CD4-positive, alpha-beta memory T cell (primary cell): ENCODE results near the gene FAAP100. TPM values are rescaled to one million over a fixed set of nuclear protein-coding genes. Genes with fewer than 3 reads are reported as not detected.
A peak's percentile ranks its signal among the peaks of the same experiment; 100 is the strongest.

ENCODE experiments used
- CTCF ChIA-PET: fragments of 350-600 bp; sonication (Branson Sonifier 250); formaldehyde crosslinking; loops from one replicate; lab custom pipeline; 2021; ENCODE audit warnings: inconsistent platforms; ENCODE audit not compliant: partially characterized antibody; lab: Charles Lee
- POLR2A ChIA-PET: fragments of 350-600 bp; sonication (Branson Sonifier 250); formaldehyde crosslinking; loops from one replicate; lab custom pipeline; 2021; ENCODE audit not compliant: partially characterized antibody; lab: Charles Lee
- DNase-seq, 5 donors: peaks; one replicate each; pipeline versions ENCODE4 v3.0.0 to v3.0.0-alpha.2; 2020 to 2022; ENCODE audit warnings: mixed read lengths in 1 of 5
- H3K27ac ChIP-seq: one replicate; pipeline ENCODE4 v1.7.0; 2013; ENCODE audit warnings: low read depth, low read length
- H3K27me3 ChIP-seq: 2 replicates; pipeline ENCODE4 v1.7.0; 2013; ENCODE audit warnings: mild to moderate bottlenecking, low read length, moderate library complexity; ENCODE audit not compliant: insufficient read depth
- H3K36me3 ChIP-seq: 2 replicates; pipeline ENCODE4 v1.7.0; 2013; ENCODE audit warnings: mild to moderate bottlenecking, low read length, moderate library complexity; ENCODE audit not compliant: insufficient read depth
- H3K4me1 ChIP-seq: 2 replicates; pipeline ENCODE4 v1.7.0; 2013; ENCODE audit warnings: mild to moderate bottlenecking, low read length, moderate library complexity; ENCODE audit not compliant: insufficient read depth
- H3K4me3 ChIP-seq, 2 donors: one replicate each; pipeline ENCODE4 v1.7.0; 2013; ENCODE audit warnings: low read length in 2 of 2, mild to moderate bottlenecking in 1 of 2
- H3K9me3 ChIP-seq, 2 donors: one replicate each; pipeline ENCODE4 v1.7.0; 2013; ENCODE audit warnings: low read length in 2 of 2, control low read depth in 1 of 2; ENCODE audit not compliant: control insufficient read depth in 1 of 2
- H3K27ac Mint-ChIP-seq, 7 donors: one replicate each; pipeline ENCODE4 v1.8.0; 2020 to 2021; ENCODE audit warnings: mixed read lengths in 7 of 7, mild to moderate bottlenecking in 6 of 7, inconsistent platforms in 3 of 7, moderate library complexity in 3 of 7
- H3K27me3 Mint-ChIP-seq, 2 donors: one replicate each; pipeline ENCODE4 v1.8.0; 2020 to 2021; ENCODE audit warnings: mixed read lengths in 2 of 2
- H3K36me3 Mint-ChIP-seq, 2 donors: one replicate each; pipeline ENCODE4 v1.8.0; 2020 to 2021; ENCODE audit warnings: mixed read lengths in 2 of 2, inconsistent platforms in 1 of 2, mild to moderate bottlenecking in 1 of 2
- H3K4me1 Mint-ChIP-seq, 4 donors: one replicate each; pipeline ENCODE4 v1.8.0; 2020 to 2021; ENCODE audit warnings: mixed read lengths in 4 of 4, mild to moderate bottlenecking in 1 of 4
- H3K4me3 Mint-ChIP-seq, 8 donors: one replicate each; pipeline ENCODE4 v1.8.0; 2020 to 2021; ENCODE audit warnings: mixed read lengths in 8 of 8, mild to moderate bottlenecking in 7 of 8, moderate library complexity in 6 of 8, inconsistent platforms in 3 of 8
- H3K9me3 Mint-ChIP-seq, 8 donors: one replicate each; pipeline ENCODE4 v1.8.0; 2020 to 2021; ENCODE audit warnings: mixed read lengths in 8 of 8, mild to moderate bottlenecking in 5 of 8, inconsistent platforms in 3 of 8, moderate library complexity in 1 of 8
- intact Hi-C: fragments of 100-400 bp; cut with micrococcal nuclease; formaldehyde crosslinking; loops from one replicate; pipeline ENCODE4 v1.15.1; 2023
- polyA plus RNA-seq, 2 donors: library from polyadenylated mRNA; unstranded; fragments of 300-500 nt; fragmentation: Illumina TruSeq; gene quantifications; one replicate each; pipeline ENCODE4 v1.2.3, GENCODE V29; 2021
- total RNA-seq, 2 experiments: library from RNA; stranded (reverse); gene quantifications; one replicate each; pipeline ENCODE4 v1.2.3, GENCODE V29; 2021

Gene FAAP100
- total and polyA plus RNA-seq, 4 experiments from 2014 or later, result 8.5 to 56.0 (median 33.9) TPM

GRCh38 chr17:81556175-81556691, 4.1 kb upstream of the FAAP100 start:
- H3K27ac ChIP-seq, result no peak overlapping the region
- Mint-ChIP-seq H3K4me3 (no peak overlapping the region), H3K36me3 (peaks cover 10 to 33% of the 10 kb centered on the region in 2 donors), H3K4me1 (peaks cover 11 to 24% (median 17%) of the 10 kb centered on the region in 4 donors), H3K27me3 (no peaks in the 10 kb centered on the region), H3K27ac (no peak overlapping the region), H3K9me3 (peaks cover 0 to 2% (median 0%) of the 10 kb centered on the region in 8 donors)
- H3K4me1 ChIP-seq, result peaks cover 20% of the 10 kb centered on the region
- ChIA-PET POLR2A (interaction anchor here (9.1 kb wide), 1 partner anchor 44 kb away, joined by 138 read pairs; the partner anchor contains the start of gene ACTG1), CTCF (no interaction called here)
- intact Hi-C loops, result no loop called here
- H3K27me3 ChIP-seq, result no peaks in the 10 kb centered on the region
- H3K36me3 ChIP-seq, result peaks cover 7% of the 10 kb centered on the region
- no peak for DNase-seq
- H3K9me3 ChIP-seq, result no peaks in the 10 kb centered on the region
- no peak overlapping the region for H3K4me3 ChIP-seq

- DNase-seq, result no peak
Measured at GRCh38 chr17:81553616-81554181, 1.5 kb upstream of the FAAP100 start.

GRCh38 chr17:81553018-81553615, 964 bp upstream of the FAAP100 start:
- DNase-seq, result peak; percentile 77 to 91 (median 77)
- intact Hi-C loops, result loop anchor here (1.0 to 5.0 kb wide), 5 partner anchors 34 to 280 kb away; partner anchors contain the start of genes MCRIP1 and SLC38A10
- POLR2A ChIA-PET, result interaction anchor here (0.8 to 9.1 kb wide), 21 partner anchors 8 to 1099 kb away, joined by 3 to 138 read pairs (median 4); partner anchors contain the start of genes ACTG1, ARL16, CEP131 and HGS
- Mint-ChIP-seq H3K4me3 (peak overlapping the region; percentile 89 to 93 (median 90)), H3K27ac (peak overlapping the region; percentile 91 to 97 (median 94)), H3K4me1 (peaks cover 17 to 43% (median 28%) of the 10 kb centered on the region in 4 donors), H3K9me3 (peaks cover 0 to 2% (median 0%) of the 10 kb centered on the region in 8 donors), H3K27me3 (no peaks in the 10 kb centered on the region), H3K36me3 (peaks cover 8 to 34% of the 10 kb centered on the region in 2 donors)
- CTCF ChIA-PET, result interaction anchor here (0.8 to 1.7 kb wide), 3 partner anchors 33 to 48 kb away, joined by 3 to 10 read pairs (median 6); no protein-coding TSS in a partner anchor
- H3K4me1 ChIP-seq, result peaks cover 24% of the 10 kb centered on the region
- peak overlapping the region; percentile 81 for H3K4me3 ChIP-seq
- H3K36me3 ChIP-seq, result peaks cover 13% of the 10 kb centered on the region
- H3K27me3 ChIP-seq, result no peaks in the 10 kb centered on the region
- H3K27ac ChIP-seq, result peak overlapping the region; percentile 64
- no peaks in the 10 kb centered on the region for H3K9me3 ChIP-seq

More at GRCh38 chr17:81553616-81554181, 1.5 kb upstream of the FAAP100 start:
- Mint-ChIP-seq H3K4me1 (peaks cover 17 to 43% (median 28%) of the 10 kb centered on the region in 4 donors), H3K36me3 (peaks cover 11 to 37% of the 10 kb centered on the region in 2 donors), H3K4me3 (peak overlapping the region; percentile 89 to 93 (median 90)), H3K27ac (peak overlapping the region; percentile 91 to 97 (median 94)), H3K27me3 (no peaks in the 10 kb centered on the region), H3K9me3 (peaks cover 0 to 2% (median 0%) of the 10 kb centered on the region in 8 donors)
- Histone ChIP-seq H3K4me1 (peaks cover 24% of the 10 kb centered on the region), H3K27ac (peak overlapping the region; percentile 64), H3K9me3 (no peaks in the 10 kb centered on the region), H3K27me3 (no peaks in the 10 kb centered on the region), H3K4me3 (peak overlapping the region; percentile 81), H3K36me3 (peaks cover 16% of the 10 kb centered on the region)
- POLR2A ChIA-PET, result interaction anchor here (1.2 to 9.1 kb wide), 6 partner anchors 10 to 315 kb away, joined by 3 to 138 read pairs (median 4); partner anchors contain the start of genes ACTG1, NDUFAF8 and TEPSIN
- CTCF ChIA-PET, result no interaction called here
- intact Hi-C loops, result loop anchor here (1.0 to 5.0 kb wide), 5 partner anchors 34 to 279 kb away; partner anchors contain the start of genes MCRIP1 and SLC38A10

- Mint-ChIP-seq H3K27me3 (no peaks in the 10 kb centered on the region), H3K4me1 (peaks cover 17 to 43% (median 28%) of the 10 kb centered on the region in 4 donors), H3K4me3 (peak overlapping the region; percentile 86 to 92 (median 88)), H3K9me3 (no peaks in the 10 kb centered on the region), H3K27ac (peak overlapping the region in 6 of 7 donors; percentile 36 to 92 (median 76)), H3K36me3 (peaks cover 4 to 29% of the 10 kb centered on the region in 2 donors)
- peaks cover 24% of the 10 kb centered on the region for H3K4me1 ChIP-seq
- CTCF ChIA-PET, result interaction anchor here (1.0 to 1.7 kb wide), 3 partner anchors 32 to 43 kb away, joined by 3 to 10 read pairs (median 6); no protein-coding TSS in a partner anchor
- peak overlapping the region; percentile 64 for H3K27ac ChIP-seq
- no peaks in the 10 kb centered on the region for H3K27me3 ChIP-seq
- intact Hi-C loops, result loop anchor here (1.0 to 5.0 kb wide), 5 partner anchors 37 to 281 kb away; partner anchors contain the start of genes MCRIP1 and SLC38A10
- DNase-seq, result peak in 1 of 5 donors; percentile 14
- H3K9me3 ChIP-seq, result no peaks in the 10 kb centered on the region
- POLR2A ChIA-PET, result interaction anchor here (0.9 to 9.1 kb wide), 16 partner anchors 8 to 530 kb away, joined by 3 to 138 read pairs (median 5); partner anchors contain the start of genes ACTG1, ARL16, CEP131 and HGS
- peaks cover 20% of the 10 kb centered on the region for H3K36me3 ChIP-seq
- peak overlapping the region; percentile 7 to 81 for H3K4me3 ChIP-seq
Measured at GRCh38 chr17:81551458-81552243, 502 bp downstream of the FAAP100 start.

GRCh38 chr17:81550830-81551457, 1.2 kb downstream of the FAAP100 start:
- Mint-ChIP-seq H3K4me3 (peak overlapping the region; percentile 85 to 92 (median 88)), H3K36me3 (peaks cover 10 to 33% of the 10 kb centered on the region in 2 donors), H3K27me3 (no peaks in the 10 kb centered on the region), H3K9me3 (no peaks in the 10 kb centered on the region), H3K27ac (peak overlapping the region in 6 of 7 donors; percentile 36 to 78 (median 58)), H3K4me1 (peaks cover 17 to 43% (median 28%) of the 10 kb centered on the region in 4 donors)
- H3K27ac ChIP-seq, result peak overlapping the region; percentile 64
- ChIA-PET CTCF (no interaction called here), POLR2A (interaction anchor here (2.4 to 9.1 kb wide), 3 partner anchors 14 to 39 kb away, joined by 16 to 138 read pairs (median 27); partner anchors contain the start of gene ACTG1)
- peaks cover 27% of the 10 kb centered on the region for H3K36me3 ChIP-seq
- no peaks in the 10 kb centered on the region for H3K27me3 ChIP-seq
- DNase-seq, result peak in 1 of 5 donors; percentile 46
- H3K4me1 ChIP-seq, result peaks cover 24% of the 10 kb centered on the region
- H3K9me3 ChIP-seq, result no peaks in the 10 kb centered on the region
- intact Hi-C loops, result loop anchor here (5.0 kb wide), 1 partner anchor 254 kb away; the partner anchor contains the start of gene SLC38A10
- peak overlapping the region in 1 of 2 donors; percentile 81 for H3K4me3 ChIP-seq

- peaks cover 30% of the 10 kb centered on the region for H3K36me3 ChIP-seq
- no peaks in the 10 kb centered on the region for H3K9me3 Mint-ChIP-seq
- ChIA-PET CTCF (no interaction called here), POLR2A (interaction anchor here (9.1 kb wide), 1 partner anchor 38 kb away, joined by 138 read pairs; the partner anchor contains the start of gene ACTG1)
- H3K27ac ChIP-seq, result no peak overlapping the region
- H3K4me1 Mint-ChIP-seq, result peaks cover 17 to 43% (median 28%) of the 10 kb centered on the region in 4 donors
- H3K27ac Mint-ChIP-seq, result peak overlapping the region in 5 of 7 donors; percentile 19 to 78 (median 48)
- H3K4me3 ChIP-seq, result no peak overlapping the region
- H3K36me3 Mint-ChIP-seq, result peaks cover 10 to 33% of the 10 kb centered on the region in 2 donors
- no peaks in the 10 kb centered on the region for H3K27me3 ChIP-seq
- intact Hi-C loops, result loop anchor here (5.0 kb wide), 1 partner anchor 253 kb away; the partner anchor contains the start of gene SLC38A10
- peak in 1 of 5 donors; percentile 16 for DNase-seq
- peak overlapping the region in 7 of 8 donors; percentile 76 to 92 (median 87) for H3K4me3 Mint-ChIP-seq
- no peaks in the 10 kb centered on the region for H3K27me3 Mint-ChIP-seq
- peaks cover 24% of the 10 kb centered on the region for H3K4me1 ChIP-seq
- H3K9me3 ChIP-seq, result no peaks in the 10 kb centered on the region
Measured at GRCh38 chr17:81550285-81550684, 1.9 kb downstream of the FAAP100 start.
